K562 (cell line): ENCODE results near the gene TMC2. TPM values are rescaled to one million over a fixed set of nuclear protein-coding genes. Genes with fewer than 3 reads are reported as not detected.
A peak's percentile ranks its signal among the peaks of the same experiment; 100 is the strongest.

Experiments used
- CHD1 ChIP-seq: fragments of 200-600 bp; sonication (generic); IDR thresholded peaks from one replicate; pipeline ENCODE4 v1.6.1; 2012; ENCODE audit warnings: mild to moderate bottlenecking, moderate library complexity, low read length, inconsistent platforms
- EP400 ChIP-seq: fragments of 450-650 bp; IDR thresholded peaks from 2 replicates; pipeline ENCODE4 v1.6.1; 2017; ENCODE audit warnings: antibody characterized with exemption, mild to moderate bottlenecking, moderate library complexity
- FIP1L1 ChIP-seq: fragments of 200-400 bp; formaldehyde crosslinking; IDR thresholded peaks from 2 replicates; pipeline ENCODE4 v1.6.1; 2018; ENCODE audit warnings: mild to moderate bottlenecking, low read depth, low read length; ENCODE audit not compliant: poor library complexity, severe bottlenecking
- HDAC1 ChIP-seq, 2 experiments: fragments of 450-650 bp; IDR thresholded peaks; 2 replicates each; pipeline ENCODE4 v1.6.1; 2016 to 2017; ENCODE audit warnings: inconsistent platforms in 1 of 2, mild to moderate bottlenecking in 1 of 2, moderate library complexity in 1 of 2
- MAFK ChIP-seq: IDR thresholded peaks from 2 replicates; pipeline ENCODE4 v1.6.1; 2011; ENCODE audit warnings: low read length, improper control_type of control experiment
- STAT5A ChIP-seq: IDR thresholded peaks from 2 replicates; pipeline ENCODE4 v1.6.1; 2012; ENCODE audit warnings: low read length, inconsistent platforms, borderline replicate concordance
- XRCC5 ChIP-seq: fragments of 200-400 bp; formaldehyde crosslinking; IDR thresholded peaks from 2 replicates; pipeline ENCODE4 v1.6.1; 2017; ENCODE audit warnings: low read depth, mild to moderate bottlenecking, low read length
- ZBTB11 ChIP-seq, 3 experiments: fragments of 200-800 bp in 1 of 3; fragments of 250-450 bp in 1 of 3; fragments of 450-650 bp in 1 of 3; sonication (Bioruptor Pico) in 1 of 3; sonication (Bioruptor generic) in 1 of 3; formaldehyde crosslinking in 1 of 3; IDR thresholded peaks; 2 replicates each; pipeline versions ENCODE4 v1.6.1 to v1.8.0; 2016 to 2022; ENCODE audit warnings: mild to moderate bottlenecking in 2 of 3, missing genetic modification characterization in 2 of 3, missing compliant biosample characterization in 1 of 3, moderate library complexity in 1 of 3
- ZBTB7A ChIP-seq: IDR thresholded peaks from 2 replicates; pipeline ENCODE4 v1.6.1; 2011; ENCODE audit warnings: low read depth, mild to moderate bottlenecking, low read length, moderate library complexity, borderline replicate concordance; ENCODE audit not compliant: control insufficient read depth
- ZC3H8 ChIP-seq: fragments of 450-650 bp; IDR thresholded peaks from 2 replicates; pipeline ENCODE4 v1.6.1; 2017
- ZNF639 ChIP-seq, 2 experiments: fragments of 200-800 bp in 1 of 2; sonication (Bioruptor generic) in 1 of 2; sonication (generic) in 1 of 2; formaldehyde crosslinking in 1 of 2; IDR thresholded peaks in 1 of 2; conservative IDR thresholded peaks in 1 of 2; 2 replicates each; pipeline versions ENCODE4 v1.5.0 to v1.6.1; 2016 to 2020; ENCODE audit warnings: missing compliant biosample characterization in 1 of 2, missing genetic modification characterization in 1 of 2, missing genetic modification reagents in 1 of 2
- polyA plus RNA-seq, 8 experiments: library from polyadenylated mRNA; depleted of rRNA in 4 of 8; stranded (reverse) in 5 of 8; unstranded in 3 of 8; fragments of >200 nt; fragmentation: Nextera tagmentation in 2 of 8; fragmentation: Illumina TruSeq in 1 of 8; extraction: Ambion mirVana in 2 of 8; extraction: Trizol in 1 of 8; gene quantifications; 2 replicates each; pipeline versions ENCODE4 v1.2.1 to v1.2.3, GENCODE V29; 2011 to 2014; ENCODE audit warnings: inconsistent platforms in 1 of 8, missing spikeins in 1 of 8
- total RNA-seq, 7 experiments: library from RNA; depleted of rRNA in 6 of 7; stranded (reverse); fragments of >200 nt in 6 of 7; fragmentation: Illumina TruSeq in 2 of 7; extraction: Trizol in 2 of 7; gene quantifications; 2 replicates each; pipeline versions ENCODE4 v1.2.1 to v1.2.3, GENCODE V29; 2011 to 2021; ENCODE audit warnings: low replicate concordance in 1 of 7

TMC2 gene
- total and polyA plus RNA-seq, 9 of the 15 experiments (the other 6 are each of a cell fraction or from before 2014, with no cell fraction given): not detected

- TF ChIP-seq HDAC1 (IDR thresholded peaks at IDR 0.05) (peak in 1 of 2 experiments; percentile 65; a peak in 1 of 4 replicates), ZBTB11 (CRISPR knock-in tag; IDR thresholded peaks at IDR 0.05) (peak in 1 of 3 experiments; percentile 67; a peak in 1 of 6 replicates), MAFK (no peak), STAT5A (no peak), CHD1 (peak; percentile 84), ZNF639 (CRISPR knock-in tag; conservative IDR thresholded peaks at IDR 0.05 in 1 of 2, IDR thresholded peaks at IDR 0.05 in 1 of 2) (peak in 1 of 2 experiments; percentile 70; a peak in 1 of 4 replicates), FIP1L1 (peak; percentile 67), ZC3H8 (no peak), ZBTB7A (peak; percentile 11; the same call in 1 of the 2 replicates), EP400 (peak; percentile 66), XRCC5 (no peak)
Observed at GRCh38 chr20:2651772-2652723, 115.7 kb downstream of the TMC2 start, which contains the start of gene NOP56 (continued).
